Large intestine (tissue), 3 donors: ENCODE measurements around the gene PCCB. TPM values are rescaled to one million over a fixed set of nuclear protein-coding genes. Genes with fewer than 3 reads are reported as not detected.
A peak's percentile ranks its signal among the peaks of the same experiment; 100 is the strongest.

Experiments used
- DNase-seq, 2 donors: peaks; one replicate each; pipeline versions ENCODE4 v3.0.0 to v3.0.0-alpha.2; 2013
- H3K27ac ChIP-seq: one replicate; pipeline ENCODE4 v1.5.1; 2013; ENCODE audit warnings: low read length
- H3K27me3 ChIP-seq: 2 replicates; pipeline ENCODE4 v1.6.1; 2013; ENCODE audit warnings: low read length; ENCODE audit not compliant: control insufficient read depth, insufficient read depth
- H3K36me3 ChIP-seq: 2 replicates; pipeline ENCODE4 v1.6.1; 2013; ENCODE audit warnings: low read length; ENCODE audit not compliant: control insufficient read depth, insufficient read depth
- H3K4me1 ChIP-seq: one replicate; pipeline ENCODE4 v1.6.1; 2013; ENCODE audit warnings: low read length; ENCODE audit not compliant: control insufficient read depth, insufficient read depth
- H3K4me3 ChIP-seq: one replicate; pipeline ENCODE4 v1.5.1; 2013; ENCODE audit warnings: low read length
- H3K9me3 ChIP-seq: one replicate; pipeline ENCODE4 v1.6.1; 2013; ENCODE audit warnings: mild to moderate bottlenecking, low read depth, low read length, moderate library complexity; ENCODE audit not compliant: control insufficient read depth
- WGBS: methylation state at CpG from one replicate; pipeline ENCODE4 v1.1.5; 2013; ENCODE audit warnings: low lambda C conversion rate; ENCODE audit not compliant: insufficient coverage; 5-methylcytosine and 5-hydroxymethylcytosine counted together
- polyA plus RNA-seq: library from polyadenylated mRNA; unstranded; fragments of 120-200 nt; gene quantifications from one replicate; pipeline ENCODE4 v1.2.1, GENCODE V29; 2013

Gene PCCB
- polyA plus RNA-seq, 1 donor, result 33.1 TPM

DNA sequence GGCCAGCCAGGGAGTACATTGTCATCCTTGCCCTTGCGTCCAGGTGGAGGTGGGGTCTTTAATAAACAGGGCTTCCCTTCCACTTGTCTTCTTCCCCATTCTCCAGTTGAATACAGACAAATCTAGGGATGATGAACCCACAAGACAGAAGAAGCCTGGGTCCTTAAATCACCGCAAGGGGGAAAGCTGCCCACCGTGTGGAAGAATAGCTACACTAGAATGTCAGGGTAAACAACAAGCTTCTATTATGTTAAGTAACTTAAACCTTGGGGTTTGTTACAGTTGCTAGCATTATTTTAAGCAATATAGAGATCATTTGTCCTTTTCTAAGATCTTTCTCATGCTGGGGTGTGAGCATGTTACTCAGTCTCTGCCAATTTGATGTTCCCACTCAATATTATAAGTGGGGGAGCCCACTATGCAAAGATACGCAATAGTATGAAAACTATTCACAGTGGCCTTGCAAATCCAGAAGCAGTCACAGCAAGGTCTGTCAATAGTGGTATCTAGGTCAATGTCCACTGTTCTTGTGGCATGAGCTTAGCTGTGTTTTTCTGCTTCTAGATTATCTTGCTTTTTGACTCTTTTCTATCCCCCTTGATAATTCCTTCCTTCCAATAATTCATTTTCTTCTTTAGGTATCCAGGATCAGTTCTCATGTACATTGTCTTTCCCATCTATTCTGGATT lies 12.0 kb upstream of the PCCB start:
- WGBS, result no CpG with 5 or more reads among the region's 4 CpGs
- no peaks in the 10 kb centered on the region for H3K36me3 ChIP-seq
- no peak for DNase-seq
- H3K27me3 ChIP-seq, result no peaks in the 10 kb centered on the region
- no peaks in the 10 kb centered on the region for H3K4me1 ChIP-seq
- no peak overlapping the region for H3K4me3 ChIP-seq
- no peak overlapping the region for H3K27ac ChIP-seq
- H3K9me3 ChIP-seq, result no peaks in the 10 kb centered on the region

DNA sequence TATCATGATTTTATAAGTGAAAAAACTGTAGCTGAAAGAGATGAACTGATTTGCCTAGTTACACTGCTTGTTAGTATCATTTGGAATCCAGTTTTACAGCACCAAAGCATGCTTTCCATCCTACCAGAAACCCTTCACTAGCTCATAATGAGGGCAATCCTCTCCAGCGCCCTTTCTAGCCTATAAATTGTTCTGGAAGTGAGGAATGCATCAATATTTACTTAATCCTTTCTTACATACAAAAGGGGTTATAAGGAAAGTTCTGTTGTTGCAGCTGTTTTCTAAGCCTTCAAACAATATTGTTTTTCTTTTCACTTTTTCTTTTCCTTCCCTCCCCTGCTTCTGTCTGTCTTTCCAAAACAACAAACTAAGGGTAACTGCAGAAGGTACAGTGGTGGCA lies 11.0 kb upstream of the PCCB start:
- H3K9me3 ChIP-seq, result no peaks in the 10 kb centered on the region
- H3K27ac ChIP-seq, result no peak overlapping the region
- H3K4me3 ChIP-seq, result no peak overlapping the region
- DNase-seq, result no peak
- H3K27me3 ChIP-seq, result no peaks in the 10 kb centered on the region
- H3K36me3 ChIP-seq, result no peaks in the 10 kb centered on the region
- WGBS, result 20% methylated on average over 1 of the region's 1 CpG
- H3K4me1 ChIP-seq, result no peaks in the 10 kb centered on the region

DNA sequence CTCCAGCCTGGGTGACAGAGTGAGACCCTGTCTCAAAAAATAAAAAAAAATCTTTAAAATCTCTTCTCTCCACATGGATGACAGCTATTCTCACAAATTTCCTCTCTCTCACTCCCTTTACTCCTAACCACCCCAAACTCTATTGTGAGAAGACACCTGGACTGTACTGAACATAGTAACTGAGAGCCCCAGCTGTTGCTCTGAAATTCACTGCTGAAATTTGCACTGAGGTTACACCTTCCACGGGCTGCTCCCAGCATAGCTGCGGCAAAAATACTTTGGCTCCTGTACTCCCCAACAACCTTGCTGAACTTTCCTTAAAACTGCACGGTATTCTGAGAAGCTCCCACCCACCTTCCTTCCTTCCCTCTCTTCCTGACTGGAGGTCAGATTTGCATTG lies 4.4 kb upstream of the PCCB start:
- H3K27me3 ChIP-seq, result no peaks in the 10 kb centered on the region
- H3K9me3 ChIP-seq, result no peaks in the 10 kb centered on the region
- 60% methylated on average over 1 of the region's 3 CpGs for WGBS
- DNase-seq, result no peak
- no peaks in the 10 kb centered on the region for H3K36me3 ChIP-seq
- H3K4me1 ChIP-seq, result peaks cover 4% of the 10 kb centered on the region
- H3K27ac ChIP-seq, result no peak overlapping the region
- no peak overlapping the region for H3K4me3 ChIP-seq

DNA sequence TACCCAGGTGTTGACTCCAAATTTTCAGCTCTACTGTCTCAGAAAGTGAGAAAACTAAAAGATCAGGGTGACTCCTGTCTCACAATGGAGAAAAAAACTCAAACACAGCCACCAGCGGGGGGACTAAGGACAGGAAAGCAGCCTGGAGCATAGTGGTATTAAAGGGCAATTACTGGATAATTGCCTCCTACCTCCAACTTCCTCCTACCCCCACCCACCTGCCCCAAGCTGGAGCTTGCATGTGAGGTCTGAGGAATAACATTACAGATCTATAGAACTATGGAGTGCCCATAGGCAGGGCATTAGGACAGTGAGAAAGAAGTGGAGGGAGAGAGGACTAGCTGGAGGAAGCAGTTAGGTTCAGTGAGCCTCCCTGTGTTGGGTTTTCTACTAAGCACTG lies 2.7 kb upstream of the PCCB start:
- Histone ChIP-seq H3K4me3 (no peak overlapping the region), H3K27me3 (no peaks in the 10 kb centered on the region), H3K9me3 (no peaks in the 10 kb centered on the region), H3K4me1 (peaks cover 10% of the 10 kb centered on the region), H3K27ac (no peak overlapping the region), H3K36me3 (no peaks in the 10 kb centered on the region)
- DNase-seq, result no peak
- WGBS, result no CpG with 5 or more reads among the region's 1 CpG

DNA sequence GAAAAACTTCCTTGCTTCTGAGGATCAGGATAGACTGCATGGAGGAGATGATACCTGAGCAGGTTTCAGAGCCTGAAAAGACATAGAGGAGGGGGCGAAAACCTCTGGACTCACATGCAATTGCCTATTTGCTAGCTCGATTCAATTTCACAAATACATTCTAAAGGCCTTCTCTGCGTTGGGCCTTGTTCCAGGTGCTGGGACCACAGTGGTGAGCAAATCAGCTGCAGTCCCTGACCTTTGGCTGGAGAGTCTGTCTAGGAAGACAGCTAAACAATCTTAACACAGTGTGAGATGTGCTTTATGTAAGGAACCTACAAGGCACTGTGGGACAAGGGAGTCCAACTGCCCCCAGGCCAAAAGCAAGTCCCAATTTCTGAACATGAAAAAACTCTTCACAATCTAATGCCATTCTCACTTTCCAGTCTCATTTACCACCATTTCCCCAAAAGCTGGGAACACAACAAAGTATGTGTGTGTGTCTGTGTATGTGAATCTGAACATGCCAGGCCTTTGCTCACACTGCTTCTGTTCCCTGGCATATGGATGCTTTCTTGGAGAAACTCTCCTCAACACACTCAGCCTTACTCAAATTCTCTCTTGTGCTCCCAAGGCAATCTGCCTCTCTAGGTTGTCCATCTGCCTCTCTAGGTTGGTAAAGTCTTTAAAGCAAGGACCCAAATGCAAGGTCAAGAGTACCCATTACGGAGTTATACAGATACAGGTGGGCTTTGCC lies 2.1 kb upstream of the PCCB start:
- Histone ChIP-seq H3K27me3 (no peaks in the 10 kb centered on the region), H3K9me3 (no peaks in the 10 kb centered on the region), H3K27ac (no peak overlapping the region), H3K4me1 (peaks cover 10% of the 10 kb centered on the region), H3K4me3 (no peak overlapping the region), H3K36me3 (no peaks in the 10 kb centered on the region)
- DNase-seq, result no peak
- no CpG with 5 or more reads among the region's 4 CpGs for WGBS

DNA sequence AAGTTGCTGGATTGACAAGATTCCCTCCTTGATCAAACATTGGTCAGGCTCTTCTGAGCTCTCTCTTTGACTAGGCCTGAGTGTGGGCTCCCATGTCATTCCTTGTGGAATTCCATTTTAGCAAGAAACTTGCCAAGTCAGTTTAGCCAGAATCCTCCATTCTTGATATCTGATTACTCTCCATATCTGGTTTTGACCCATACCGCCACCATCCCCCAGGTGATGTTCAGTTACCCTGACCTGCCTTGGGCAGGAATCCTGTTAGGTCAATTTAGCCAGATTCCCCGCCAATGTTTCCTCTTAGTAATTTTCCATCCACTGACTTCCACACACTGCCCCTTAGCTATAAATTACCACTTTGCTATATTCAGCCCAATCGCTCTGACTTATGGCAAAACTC lies 1.0 kb upstream of the PCCB start:
- Histone ChIP-seq H3K36me3 (no peaks in the 10 kb centered on the region), H3K27me3 (no peaks in the 10 kb centered on the region), H3K27ac (no peak overlapping the region), H3K4me1 (peaks cover 10% of the 10 kb centered on the region), H3K9me3 (no peaks in the 10 kb centered on the region), H3K4me3 (no peak overlapping the region)
- 100% methylated on average over 2 of the region's 3 CpGs for WGBS
- no peak for DNase-seq

DNA sequence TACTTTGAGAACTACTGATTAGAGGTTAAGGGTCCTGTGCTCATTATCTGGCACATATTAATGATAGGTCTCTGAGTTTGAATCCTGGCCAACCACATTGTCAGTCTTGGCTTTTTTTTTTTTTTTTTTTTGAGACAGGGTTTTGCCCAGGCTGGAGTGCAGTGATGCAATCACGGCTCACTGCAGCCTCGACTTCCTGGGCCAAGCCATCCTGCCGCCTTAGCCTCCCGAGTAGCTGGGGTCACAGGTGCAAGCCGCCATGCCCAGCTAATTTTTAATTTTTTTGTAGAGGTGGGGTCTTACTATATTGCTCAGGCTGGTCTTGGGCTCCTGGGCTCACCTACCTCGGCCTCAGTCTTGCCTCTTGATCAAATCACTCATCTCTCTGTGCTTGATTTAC lies 547 bp upstream of the PCCB start:
- Histone ChIP-seq H3K9me3 (no peaks in the 10 kb centered on the region), H3K4me1 (peaks cover 10% of the 10 kb centered on the region), H3K27me3 (no peaks in the 10 kb centered on the region), H3K36me3 (no peaks in the 10 kb centered on the region), H3K27ac (peak overlapping the region; percentile 88), H3K4me3 (peak overlapping the region; percentile 70)
- WGBS, result no CpG with 5 or more reads among the region's 6 CpGs
- no peak for DNase-seq

DNA sequence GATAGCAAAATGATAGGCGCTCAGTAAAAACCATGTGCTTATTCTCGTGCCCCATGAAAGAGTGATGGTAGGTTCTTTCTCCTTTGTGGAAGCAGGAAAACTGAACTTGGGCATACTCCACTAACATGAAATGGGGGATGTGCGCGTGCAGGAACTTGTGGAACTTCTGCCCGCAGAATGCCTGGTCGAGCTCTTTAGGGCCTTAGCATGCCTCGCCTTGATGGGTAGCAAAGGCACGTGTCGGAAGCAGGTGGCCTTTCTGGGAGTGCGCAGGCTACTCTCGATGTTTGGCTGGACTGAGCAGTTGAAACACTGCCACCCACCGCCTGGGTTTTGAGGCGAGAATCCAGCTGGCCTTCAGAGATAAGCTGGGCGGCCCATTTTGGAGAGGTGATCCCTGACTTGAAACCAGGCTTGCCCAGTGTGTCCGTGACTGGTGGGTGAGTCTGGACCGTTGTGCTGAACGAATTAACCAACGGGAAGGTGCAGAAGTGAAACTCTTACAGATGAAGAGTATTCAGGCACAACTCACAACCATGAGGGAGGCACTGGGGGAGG lies 842 bp downstream of the PCCB start:
- peak overlapping the region; percentile 88 for H3K27ac ChIP-seq
- no CpG with 5 or more reads among the region's 18 CpGs for WGBS
- peak overlapping the region; percentile 70 for H3K4me3 ChIP-seq

DNA sequence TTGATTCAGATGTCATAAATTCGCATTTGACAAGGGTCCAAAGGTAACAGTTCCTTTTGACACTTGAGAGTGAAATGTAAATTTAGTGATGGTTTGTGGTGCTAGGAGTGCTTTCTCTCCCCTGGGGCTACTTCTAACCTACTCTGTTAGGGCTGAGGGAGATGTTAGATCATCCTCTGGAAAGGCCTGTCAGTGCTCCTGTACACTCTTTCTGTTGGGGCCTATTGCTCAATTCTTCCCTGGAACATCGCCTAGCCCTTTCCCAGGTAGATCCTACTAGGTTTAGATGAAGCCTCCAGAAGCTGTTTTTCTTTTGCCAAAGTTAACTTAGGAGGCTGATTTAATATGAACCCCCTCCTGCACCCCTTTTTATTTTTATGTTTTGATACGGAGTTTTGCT lies 1.4 kb downstream of the PCCB start:
- H3K4me1 ChIP-seq, result peaks cover 21% of the 10 kb centered on the region
- peaks cover 1% of the 10 kb centered on the region for H3K36me3 ChIP-seq
- H3K27me3 ChIP-seq, result no peaks in the 10 kb centered on the region
- no peaks in the 10 kb centered on the region for H3K9me3 ChIP-seq
- H3K27ac ChIP-seq, result no peak overlapping the region
- DNase-seq, result no peak
- WGBS, result no CpG with 5 or more reads among the region's 3 CpGs
- H3K4me3 ChIP-seq, result no peak overlapping the region

More for the DNA sequence above, 842 bp downstream of the PCCB start:
- Histone ChIP-seq H3K4me1 (peaks cover 18% of the 10 kb centered on the region), H3K36me3 (no peaks in the 10 kb centered on the region), H3K27me3 (no peaks in the 10 kb centered on the region), H3K9me3 (no peaks in the 10 kb centered on the region)
- DNase-seq, result peak in 1 of 2 donors; percentile 42

DNA sequence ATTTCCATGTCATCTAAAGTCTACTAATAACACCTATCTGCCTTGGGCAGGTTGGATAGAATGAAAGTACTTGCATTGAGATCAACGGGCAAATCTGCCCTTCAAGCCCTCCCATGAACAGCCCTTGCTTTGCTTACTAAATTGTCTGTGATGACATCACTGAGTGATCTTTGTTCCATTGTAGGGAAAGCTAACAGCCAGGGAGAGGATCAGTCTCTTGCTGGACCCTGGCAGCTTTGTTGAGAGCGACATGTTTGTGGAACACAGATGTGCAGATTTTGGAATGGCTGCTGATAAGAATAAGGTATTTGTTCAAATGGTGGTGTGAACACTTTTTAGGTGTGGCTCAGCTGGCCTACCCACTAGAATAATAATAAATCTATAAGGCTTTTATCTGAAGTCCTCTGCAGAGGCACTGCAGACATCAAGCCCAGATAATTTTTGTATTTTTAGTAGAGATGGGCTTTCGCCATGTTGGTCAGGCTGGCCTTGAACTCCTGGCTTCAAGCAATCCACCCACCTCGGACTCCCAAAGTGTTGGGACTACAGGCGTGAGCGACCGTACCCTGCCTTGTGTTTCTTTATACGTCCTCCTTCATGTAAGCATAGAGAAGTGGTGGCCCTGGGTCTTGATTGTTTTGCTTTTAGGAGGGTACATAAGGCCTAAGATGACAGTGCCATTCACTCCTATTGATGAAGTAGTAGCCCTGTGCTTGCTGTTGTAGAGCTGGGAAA lies 5.7 kb downstream of the PCCB start:
- Histone ChIP-seq H3K27me3 (no peaks in the 10 kb centered on the region), H3K4me3 (peak overlapping the region; percentile 1), H3K4me1 (peaks cover 16% of the 10 kb centered on the region), H3K36me3 (peaks cover 35% of the 10 kb centered on the region), H3K9me3 (no peaks in the 10 kb centered on the region), H3K27ac (peak overlapping the region; percentile 89)
- peak; percentile 87 to 95 for DNase-seq
- WGBS, result no CpG with 5 or more reads among the region's 8 CpGs
